IPS-18c (cell line): Measurements from ENCODE around the gene ACOT12.
A peak's percentile ranks its signal among the peaks of the same experiment; 100 is the strongest.

Experiments
- H3K4me3 ChIP-seq: 2 replicates; pipeline ENCODE4 v1.7.0; 2013; ENCODE audit warnings: low read depth, mild to moderate bottlenecking, low read length, moderate library complexity; ENCODE audit not compliant: insufficient read depth
- H3K9me3 ChIP-seq: one replicate; pipeline ENCODE4 v1.6.1; 2013; ENCODE audit warnings: mild to moderate bottlenecking, low read length, moderate library complexity; ENCODE audit not compliant: control insufficient read depth, insufficient read depth

The ACOT12 gene

DNA sequence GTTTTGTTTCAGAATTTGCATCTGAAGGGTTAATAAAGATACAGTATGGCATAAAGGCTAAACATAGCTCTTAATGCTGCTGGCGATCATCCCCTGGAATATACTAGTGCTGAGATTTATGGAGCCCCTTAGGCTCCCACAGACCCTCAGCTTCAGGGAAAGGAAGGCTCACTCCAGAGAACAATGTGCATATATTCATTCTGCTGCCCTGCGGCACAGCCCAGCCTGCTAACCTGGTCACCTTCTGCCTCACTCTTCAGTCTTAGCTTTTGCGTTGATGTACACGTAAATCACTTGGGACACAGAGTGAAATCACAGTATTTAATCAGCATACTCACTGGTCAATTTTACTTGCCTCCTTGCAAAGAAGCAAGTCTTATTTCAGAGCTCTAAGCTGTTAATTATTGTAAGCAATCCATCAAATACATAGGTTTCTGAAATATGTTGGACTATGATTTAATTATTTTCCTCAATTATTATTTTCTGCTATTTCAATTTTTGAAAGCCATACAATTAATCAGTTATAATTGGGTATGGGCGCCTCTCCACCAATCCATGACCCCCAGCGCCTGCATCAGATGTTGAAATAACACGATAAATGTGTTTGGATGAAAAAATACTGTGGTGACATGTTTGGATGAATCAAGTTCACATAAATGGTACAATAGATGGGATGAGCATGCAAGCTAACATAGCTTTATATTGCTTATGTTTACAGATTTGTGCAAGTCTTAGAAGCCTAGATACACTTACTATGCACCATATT is 11.4 kb upstream of the ACOT12 start:
- Histone ChIP-seq H3K4me3 (no peak overlapping the region), H3K9me3 (no peaks in the 10 kb centered on the region)

DNA sequence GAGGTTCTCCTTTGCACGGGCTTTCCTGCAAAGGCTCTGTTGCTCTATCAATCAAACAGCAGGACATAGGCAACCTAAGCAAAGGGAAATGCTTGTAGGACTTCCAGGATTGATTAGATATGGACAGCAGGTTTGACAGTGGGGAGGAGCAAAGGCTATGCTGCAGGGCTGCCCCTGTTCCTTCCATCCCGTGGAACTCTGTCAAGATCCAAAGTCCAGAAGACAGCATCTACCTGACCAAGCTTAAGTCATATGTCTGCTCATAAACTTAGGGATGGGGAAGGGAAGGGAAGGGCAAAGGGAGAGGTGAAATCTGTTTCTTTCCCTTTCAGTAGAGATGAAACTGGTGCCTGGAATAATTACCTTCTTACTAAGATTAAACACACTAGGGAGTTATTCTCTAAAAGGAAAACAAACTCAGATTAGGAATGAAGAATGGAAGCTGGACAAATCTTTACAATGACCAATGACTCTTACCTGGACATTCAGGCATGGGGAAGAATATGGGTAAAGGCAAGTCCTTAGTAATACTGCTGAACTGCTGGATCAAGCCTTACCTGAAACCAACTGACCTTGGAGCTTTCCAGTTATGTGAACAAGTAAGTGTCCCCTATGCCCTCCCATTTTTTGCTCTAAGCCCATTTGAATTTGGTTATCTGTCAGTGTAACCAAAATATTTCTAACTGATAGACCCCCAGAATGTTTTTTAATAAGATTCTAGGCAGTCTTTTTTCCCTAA is 8.4 kb upstream of the ACOT12 start:
- Histone ChIP-seq H3K4me3 (no peak overlapping the region), H3K9me3 (no peaks in the 10 kb centered on the region)

GRCh38 chr5:81401266-81401665 is 7.3 kb upstream of the ACOT12 start:
- Histone ChIP-seq H3K9me3 (no peaks in the 10 kb centered on the region), H3K4me3 (no peak overlapping the region)

DNA sequence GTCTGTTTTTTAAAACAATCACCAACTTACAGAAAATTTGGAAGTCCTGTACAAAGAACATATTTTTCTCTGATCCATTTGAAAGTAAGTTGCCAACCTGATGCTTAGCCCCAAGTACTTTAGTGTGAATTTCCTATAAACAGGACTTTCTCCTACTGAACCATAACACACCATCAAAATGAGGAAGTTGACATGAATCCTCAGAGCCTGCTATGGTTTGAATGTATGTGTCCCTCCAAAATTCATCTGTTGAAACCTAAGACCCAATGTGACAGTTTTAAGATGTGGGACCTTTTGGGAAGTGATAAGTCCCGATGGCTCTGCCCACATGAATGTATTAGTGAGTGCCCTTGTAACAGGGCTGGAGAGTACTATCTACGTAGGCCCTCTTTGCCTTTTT is 6.4 kb upstream of the ACOT12 start:
- no peaks in the 10 kb centered on the region for H3K9me3 ChIP-seq

DNA sequence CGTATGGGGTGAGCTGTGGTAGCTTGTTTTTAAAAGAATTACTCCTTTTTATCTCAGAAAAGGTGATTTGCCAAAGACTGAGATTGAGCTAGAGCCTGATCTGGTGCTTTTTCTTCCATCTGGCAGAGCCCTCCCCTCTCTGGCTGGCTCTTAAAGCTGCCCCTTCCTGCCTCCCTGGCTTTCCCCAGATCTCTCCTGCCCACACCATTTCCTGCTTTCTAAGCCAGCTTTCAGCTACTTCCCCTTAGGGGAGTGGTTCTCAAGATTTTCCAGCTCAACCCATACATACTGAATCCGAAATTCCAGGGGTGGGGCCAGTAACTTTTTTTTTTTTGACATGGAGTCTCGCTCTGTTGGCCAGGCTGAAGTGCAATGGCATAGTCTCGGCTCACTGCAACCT is 4.8 kb upstream of the ACOT12 start:
- Histone ChIP-seq H3K4me3 (no peak overlapping the region), H3K9me3 (no peaks in the 10 kb centered on the region)

More for the DNA sequence above, 6.4 kb upstream of the ACOT12 start:
- H3K4me3 ChIP-seq = no peak overlapping the region

DNA sequence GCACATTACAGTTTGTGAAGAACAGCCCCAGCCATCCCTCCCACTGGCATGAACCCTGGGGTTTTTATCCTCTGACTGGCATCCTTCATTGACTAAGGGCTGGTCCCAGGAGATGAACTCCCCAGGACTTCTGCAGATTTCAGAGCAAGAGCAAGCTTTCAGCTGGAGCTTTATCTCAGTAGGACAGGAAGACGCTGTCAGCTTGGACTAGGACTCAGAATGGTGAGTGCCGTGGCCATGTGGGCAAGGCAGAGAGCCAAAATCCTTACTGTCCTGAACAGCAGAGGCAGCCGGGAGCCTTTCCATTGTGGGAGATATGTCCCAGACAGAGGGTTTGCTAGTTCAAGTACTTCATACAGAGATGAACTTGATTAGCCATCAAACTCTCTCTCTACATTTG is 3.2 kb upstream of the ACOT12 start:
- H3K9me3 ChIP-seq = no peaks in the 10 kb centered on the region
- H3K4me3 ChIP-seq = no peak overlapping the region

DNA sequence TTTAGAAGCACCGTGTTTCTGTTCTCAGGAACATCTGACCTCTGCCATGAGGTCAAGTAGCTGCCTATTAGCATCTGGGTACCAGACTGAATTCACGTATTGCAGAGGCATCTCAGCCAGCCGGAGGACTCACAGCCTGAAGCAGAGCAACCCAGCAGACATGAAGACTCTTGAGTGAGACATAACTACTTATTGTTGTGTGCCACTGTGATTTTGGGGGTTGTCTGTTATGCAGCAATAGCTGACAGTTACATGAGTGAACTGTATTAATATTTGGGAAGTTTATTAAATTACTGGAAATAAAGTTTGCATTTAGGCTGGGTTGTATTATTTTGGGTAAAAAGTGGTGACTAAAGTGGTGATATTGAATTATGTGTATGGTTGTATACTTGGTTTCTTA is 1.3 kb upstream of the ACOT12 start:
- no peaks in the 10 kb centered on the region for H3K9me3 ChIP-seq

GRCh38 chr5:81393430-81393782 is 528 bp downstream of the ACOT12 start:
- no peaks in the 10 kb centered on the region for H3K9me3 ChIP-seq
- peak overlapping the region; percentile 59 for H3K4me3 ChIP-seq

More for the DNA sequence above, 1.3 kb upstream of the ACOT12 start:
- no peak overlapping the region for H3K4me3 ChIP-seq

DNA sequence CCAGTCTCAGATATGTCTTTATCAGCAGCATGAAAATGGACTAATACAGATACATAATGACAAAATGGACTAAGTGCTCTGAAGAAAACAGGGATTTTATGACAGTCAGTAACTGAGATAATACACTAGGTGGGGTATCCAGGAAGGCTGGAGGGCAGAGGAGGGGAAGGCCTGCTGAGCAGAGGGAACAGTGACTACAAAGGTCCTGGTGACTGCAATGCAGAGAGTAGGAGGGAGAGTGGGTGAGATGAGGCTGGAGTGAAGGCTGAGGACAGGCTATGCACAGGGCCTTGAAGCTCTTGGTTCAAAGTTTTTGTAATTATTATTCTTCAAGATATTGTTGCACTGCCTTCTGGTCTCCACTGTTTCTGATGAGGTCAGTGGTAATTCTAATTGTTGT is 4.9 kb downstream of the ACOT12 start:
- H3K9me3 ChIP-seq = no peaks in the 10 kb centered on the region
- no peak overlapping the region for H3K4me3 ChIP-seq

DNA sequence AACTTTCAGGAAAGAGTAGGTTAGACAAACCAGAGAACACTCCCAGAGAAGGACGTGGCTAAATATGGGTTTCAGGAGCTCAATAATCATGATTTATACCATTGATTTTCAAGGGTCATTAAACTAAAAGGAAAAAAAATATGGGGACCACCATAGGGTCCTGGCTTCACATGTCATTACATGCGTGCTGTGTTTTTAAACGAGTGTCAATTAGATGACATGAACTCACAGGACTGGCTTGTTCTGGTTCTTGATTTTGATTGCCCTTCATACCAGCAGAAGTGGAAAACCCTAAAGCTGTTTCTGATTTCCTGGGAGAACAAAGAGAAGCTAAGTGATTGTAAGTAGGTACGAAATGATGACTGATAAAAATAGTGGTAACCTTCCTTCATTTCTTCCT is 5.8 kb downstream of the ACOT12 start:
- Histone ChIP-seq H3K4me3 (no peak overlapping the region), H3K9me3 (no peaks in the 10 kb centered on the region)

GRCh38 chr5:81383867-81384266 is 10.1 kb downstream of the ACOT12 start:
- Histone ChIP-seq H3K9me3 (no peaks in the 10 kb centered on the region), H3K4me3 (no peak overlapping the region)

DNA sequence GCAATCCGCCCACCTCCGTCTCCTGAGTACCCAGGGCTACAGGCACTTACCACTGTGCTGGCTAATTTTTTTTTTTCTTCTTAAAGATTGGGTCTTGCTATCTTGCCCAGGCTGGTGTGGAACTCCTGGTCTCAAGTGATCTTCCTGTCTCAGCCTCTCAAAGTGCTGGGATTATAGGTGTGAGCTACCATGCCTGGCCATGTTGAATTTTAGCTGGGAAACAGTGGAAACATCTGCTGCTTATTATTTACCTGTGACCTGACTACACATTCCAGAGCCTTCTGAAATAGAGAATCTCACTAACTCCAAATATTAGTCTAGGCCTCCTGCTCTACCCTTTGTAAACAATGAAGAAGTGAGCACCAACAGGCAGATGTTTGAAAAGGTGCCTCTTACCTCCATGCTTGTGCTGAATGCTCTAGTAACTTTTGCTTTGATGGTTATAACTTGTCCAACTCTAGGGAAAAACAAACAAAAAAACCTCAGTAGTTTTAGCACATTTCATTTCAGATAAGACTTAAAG is 22.5 kb downstream of the ACOT12 start:
- Histone ChIP-seq H3K9me3 (peaks cover 2% of the 10 kb centered on the region), H3K4me3 (no peak overlapping the region)

DNA sequence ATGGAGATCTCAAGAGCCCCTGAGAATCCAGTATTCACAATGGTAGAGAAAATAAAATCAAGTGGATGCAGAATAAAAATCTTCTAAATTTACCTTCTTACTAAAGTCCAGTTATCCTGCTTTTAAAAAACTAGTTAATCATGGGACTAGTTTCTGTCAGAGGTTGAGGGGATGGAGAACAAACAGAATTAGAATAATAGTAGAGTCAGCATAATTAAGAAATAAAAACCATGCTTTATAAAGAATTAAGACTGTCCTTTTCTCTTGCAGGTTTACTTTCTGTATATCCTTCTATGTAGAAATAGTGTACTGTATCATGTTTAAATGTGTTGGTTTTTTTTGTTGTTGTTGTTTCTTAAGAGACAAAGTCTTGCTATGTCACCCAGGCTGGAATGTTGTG is 23.0 kb downstream of the ACOT12 start:
- no peak overlapping the region for H3K4me3 ChIP-seq
- peaks cover 2% of the 10 kb centered on the region for H3K9me3 ChIP-seq

DNA sequence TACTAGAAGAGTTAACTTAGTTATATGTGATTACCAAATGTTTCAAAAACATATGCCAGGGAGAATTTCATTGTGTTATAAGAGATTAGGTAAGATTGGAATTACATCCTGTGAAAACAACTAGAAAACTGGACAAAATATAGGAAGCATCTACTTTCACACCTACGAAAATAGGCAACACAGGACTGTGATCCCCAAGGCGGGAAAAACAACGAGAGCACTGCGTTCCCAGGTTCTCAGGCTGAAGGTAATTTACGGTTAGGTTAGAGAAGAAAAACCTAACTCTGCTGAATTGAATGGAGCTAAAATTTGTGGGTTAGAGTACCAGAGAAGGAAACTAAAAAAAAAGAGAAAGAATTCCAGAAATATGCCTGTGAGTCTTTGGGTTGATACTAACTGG is 28.4 kb downstream of the ACOT12 start:
- no peaks in the 10 kb centered on the region for H3K9me3 ChIP-seq
- H3K4me3 ChIP-seq = no peak overlapping the region

- Histone ChIP-seq H3K4me3 (no peak overlapping the region), H3K9me3 (no peaks in the 10 kb centered on the region)
Measured at GRCh38 chr5:81363093-81363871, 30.7 kb downstream of the ACOT12 start.

DNA sequence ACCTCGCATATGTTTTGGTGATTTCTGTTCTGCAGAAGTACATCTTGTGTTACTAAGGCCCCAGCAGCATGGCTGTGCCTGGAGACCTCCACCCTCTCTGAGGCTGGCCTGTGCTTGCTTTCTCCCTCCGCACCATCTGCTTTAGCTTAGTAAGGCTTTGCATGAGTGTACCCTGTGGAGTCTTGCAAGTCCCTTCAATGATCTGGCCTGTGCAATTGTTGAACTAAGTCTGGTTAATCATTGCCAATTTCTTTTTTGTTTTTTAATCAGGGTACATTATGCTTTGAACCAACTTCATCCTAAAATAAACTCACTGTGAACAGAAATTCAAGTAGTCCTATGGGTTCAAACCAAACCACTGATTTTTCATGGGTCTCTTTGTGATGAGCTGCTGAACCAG is 32.3 kb downstream of the ACOT12 start:
- Histone ChIP-seq H3K9me3 (no peaks in the 10 kb centered on the region), H3K4me3 (no peak overlapping the region)

DNA sequence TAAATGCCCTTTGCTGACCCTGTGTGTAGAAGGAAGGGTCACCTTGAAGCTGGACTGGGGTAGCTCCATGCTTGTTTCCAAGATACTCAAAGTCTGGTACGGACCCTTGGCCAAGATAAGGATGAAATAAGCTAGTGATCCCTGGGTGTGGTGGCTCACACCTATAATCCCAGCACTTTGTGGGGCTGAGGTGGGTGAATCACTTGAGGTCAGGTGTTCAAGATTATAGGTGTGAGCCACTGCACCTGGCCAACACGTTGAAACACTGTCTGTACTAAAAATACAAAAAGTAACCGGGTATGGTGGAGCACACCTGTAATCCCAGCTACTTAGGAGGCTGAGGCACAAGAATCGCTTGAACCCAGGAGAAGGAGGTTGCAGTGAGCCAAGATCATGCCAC is 33.3 kb downstream of the ACOT12 start:
- Histone ChIP-seq H3K9me3 (no peaks in the 10 kb centered on the region), H3K4me3 (no peak overlapping the region)

DNA sequence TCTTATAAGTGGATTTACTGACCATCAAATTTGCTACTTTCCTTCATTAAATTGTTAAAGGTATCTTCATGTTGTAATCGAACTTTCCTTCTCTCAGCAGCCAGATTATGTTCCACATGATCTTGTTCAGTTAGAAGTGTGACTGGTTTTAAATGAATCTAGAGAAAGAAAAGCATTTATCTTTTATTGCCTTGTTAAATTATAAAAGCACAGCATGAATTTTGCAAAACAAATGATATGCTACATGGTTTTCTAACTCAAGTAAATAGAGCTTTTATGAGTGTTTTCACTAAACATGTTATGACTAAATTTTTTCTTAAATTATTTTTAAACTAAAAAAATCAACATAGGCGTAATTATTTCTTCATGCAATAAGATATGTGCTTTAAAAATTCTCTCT is 34.1 kb downstream of the ACOT12 start:
- H3K9me3 ChIP-seq = no peaks in the 10 kb centered on the region
- H3K4me3 ChIP-seq = no peak overlapping the region
